ENCODE data around the gene LPCAT2.
A peak's percentile ranks its signal among the peaks of the same experiment; 100 is the strongest.

Gene LPCAT2

DNA sequence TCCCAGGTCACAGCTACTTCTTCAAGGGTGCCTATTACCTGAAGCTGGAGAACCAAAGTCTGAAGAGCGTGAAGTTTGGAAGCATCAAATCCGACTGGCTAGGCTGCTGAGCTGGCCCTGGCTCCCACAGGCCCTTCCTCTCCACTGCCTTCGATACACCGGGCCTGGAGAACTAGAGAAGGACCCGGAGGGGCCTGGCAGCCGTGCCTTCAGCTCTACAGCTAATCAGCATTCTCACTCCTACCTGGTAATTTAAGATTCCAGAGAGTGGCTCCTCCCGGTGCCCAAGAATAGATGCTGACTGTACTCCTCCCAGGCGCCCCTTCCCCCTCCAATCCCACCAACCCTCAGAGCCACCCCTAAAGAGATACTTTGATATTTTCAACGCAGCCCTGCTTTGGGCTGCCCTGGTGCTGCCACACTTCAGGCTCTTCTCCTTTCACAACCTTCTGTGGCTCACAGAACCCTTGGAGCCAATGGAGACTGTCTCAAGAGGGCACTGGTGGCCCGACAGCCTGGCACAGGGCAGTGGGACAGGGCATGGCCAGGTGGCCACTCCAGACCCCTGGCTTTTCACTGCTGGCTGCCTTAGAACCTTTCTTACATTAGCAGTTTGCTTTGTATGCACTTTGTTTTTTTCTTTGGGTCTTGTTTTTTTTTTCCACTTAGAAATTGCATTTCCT, 3.4 kb upstream of the LPCAT2 start:
- no peak for DNase-seq

DNA sequence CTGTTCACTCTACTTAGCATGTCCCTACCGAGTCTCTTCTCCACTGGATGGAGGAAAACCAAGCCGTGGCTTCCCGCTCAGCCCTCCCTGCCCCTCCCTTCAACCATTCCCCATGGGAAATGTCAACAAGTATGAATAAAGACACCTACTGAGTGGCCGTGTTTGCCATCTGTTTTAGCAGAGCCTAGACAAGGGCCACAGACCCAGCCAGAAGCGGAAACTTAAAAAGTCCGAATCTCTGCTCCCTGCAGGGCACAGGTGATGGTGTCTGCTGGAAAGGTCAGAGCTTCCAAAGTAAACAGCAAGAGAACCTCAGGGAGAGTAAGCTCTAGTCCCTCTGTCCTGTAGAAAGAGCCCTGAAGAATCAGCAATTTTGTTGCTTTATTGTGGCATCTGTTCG, 2.8 kb upstream of the LPCAT2 start:
- no peak for DNase-seq

DNA sequence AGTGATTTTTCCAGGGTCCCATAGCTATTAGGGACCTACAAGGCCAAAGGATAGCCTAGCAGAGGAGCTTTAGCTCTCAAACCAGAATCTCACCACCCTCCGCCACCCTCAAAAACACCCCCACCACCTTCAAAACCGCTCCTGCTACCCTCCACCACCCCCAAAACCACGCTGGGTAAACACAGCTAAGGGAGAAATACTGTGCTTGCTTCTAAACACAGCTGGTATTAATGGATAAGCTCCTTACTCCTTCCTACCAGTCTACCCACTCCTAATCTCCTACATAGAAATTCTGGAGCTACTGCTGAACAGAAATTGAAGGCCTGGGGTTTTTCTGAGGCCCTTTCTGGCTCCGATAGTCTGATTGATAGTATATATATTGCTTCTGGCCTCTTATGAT, 2.2 kb upstream of the LPCAT2 start:
- DNase-seq = no peak

DNA sequence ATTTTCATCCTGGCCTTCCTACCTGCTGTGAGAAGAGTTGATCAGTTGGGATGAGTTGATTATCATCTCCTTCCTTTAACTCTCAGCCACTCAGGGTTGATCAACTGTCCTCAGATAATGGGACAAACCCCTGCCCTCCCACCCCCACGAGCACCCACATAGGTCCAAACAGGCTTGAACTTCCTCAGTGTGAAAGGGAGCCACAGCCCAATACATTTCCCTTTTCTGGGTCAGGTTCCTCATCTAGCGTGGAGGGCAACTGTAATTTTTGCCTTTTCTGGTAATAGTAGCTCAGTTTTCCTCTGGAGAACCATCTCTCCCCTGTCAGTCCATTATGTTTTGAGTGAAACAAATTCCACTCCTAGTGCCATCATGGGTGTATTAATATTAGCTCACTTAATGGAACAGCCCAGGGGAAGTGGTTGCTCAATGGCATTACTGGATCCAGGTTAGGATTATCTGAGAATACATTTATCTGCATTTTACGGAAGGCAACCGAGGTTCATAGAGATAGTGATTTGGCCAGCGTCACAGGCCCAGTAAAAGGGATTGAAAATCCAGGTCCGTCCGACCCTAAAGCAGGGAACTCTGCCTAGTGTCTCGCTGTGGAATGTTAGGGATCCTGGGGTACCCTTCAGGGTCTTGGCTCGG, 476 bp upstream of the LPCAT2 start:
- no peak for DNase-seq

DNA sequence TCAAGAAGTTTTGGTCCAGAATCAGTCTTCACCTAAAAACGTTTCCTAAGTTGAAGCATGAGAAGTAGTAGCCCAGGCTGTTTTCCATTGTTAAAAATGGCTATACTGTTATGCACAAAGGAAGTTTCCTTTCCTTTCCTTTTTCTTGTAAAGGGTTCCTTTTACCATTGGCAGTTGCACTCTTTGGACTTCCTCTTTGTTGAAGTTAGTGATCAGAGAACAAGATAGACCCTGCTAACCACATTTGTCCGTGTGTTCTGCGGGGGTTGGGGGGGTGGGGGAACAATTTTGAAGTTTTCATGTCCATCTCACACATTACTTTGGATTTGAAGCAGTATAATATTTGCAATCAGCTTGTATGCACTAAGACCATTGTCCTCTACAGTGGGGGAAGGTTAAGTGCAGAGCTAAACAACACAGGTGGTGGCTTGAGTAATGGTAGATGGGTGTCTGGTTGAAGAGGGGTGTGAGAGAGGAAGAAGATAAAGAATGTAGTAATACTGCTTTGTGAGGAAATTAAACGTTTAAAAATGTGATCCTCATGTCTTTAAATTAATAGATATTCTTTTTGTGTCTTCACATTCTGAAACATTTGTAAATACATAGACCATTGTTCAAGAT, 1.4 kb downstream of the LPCAT2 start:
- DNase-seq = no peak

DNA sequence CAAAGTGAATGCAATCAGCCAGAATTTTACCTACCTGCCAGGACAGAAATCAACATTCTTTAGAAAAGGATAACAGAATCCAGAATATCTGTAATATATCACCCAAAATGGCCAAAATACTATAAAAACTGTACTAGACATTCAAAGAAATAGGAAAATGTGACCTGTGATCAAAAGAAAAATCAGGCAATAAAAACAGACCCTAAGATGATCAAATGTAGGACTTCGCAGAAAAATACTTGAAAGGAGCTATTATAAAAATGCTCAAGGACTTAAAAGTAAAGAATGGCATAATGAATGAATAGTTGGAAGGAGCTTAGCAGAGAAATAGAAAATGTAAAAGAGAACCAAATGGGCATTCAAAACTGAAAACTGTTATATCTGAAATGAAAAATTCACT, 4.1 kb downstream of the LPCAT2 start:
- DNase-seq = no peak

DNA sequence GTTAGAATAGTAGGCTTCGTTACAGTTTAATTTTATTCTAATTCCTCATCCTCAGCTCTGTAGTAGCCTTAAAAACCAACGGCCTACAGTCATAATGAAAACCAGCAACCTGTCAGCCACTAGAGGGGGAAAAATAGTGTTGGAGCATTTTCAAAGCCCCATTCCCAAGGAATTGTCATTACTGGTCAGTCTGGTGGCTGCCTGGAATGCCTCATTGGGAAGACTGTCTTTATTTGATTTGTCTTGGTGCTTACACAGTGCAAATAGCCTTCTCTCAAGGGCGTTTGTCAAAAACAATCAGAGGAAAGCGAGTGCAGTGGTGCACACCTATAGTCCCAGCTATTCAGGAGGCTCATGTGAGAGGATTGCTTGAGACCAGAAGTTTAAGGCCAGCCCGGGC, 4.7 kb downstream of the LPCAT2 start:
- no peak for DNase-seq

DNA sequence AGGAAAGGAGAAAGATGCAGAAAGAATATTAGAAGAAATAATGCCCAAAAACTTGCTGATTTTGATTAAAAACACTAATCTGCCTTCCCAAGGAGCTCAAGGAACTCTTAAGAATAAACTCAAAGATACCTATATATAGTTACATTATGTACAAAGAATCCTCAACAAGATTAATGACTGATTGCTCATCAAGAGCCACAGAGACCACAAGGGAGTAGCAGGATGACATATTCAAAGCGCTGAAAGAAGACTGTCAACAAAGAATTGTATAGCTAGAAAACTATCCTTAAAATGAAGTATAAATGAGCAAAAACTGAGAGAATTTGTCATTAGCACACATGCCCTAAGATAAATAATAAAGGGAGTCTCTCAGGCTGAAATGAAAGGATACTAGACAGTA, 6.2 kb downstream of the LPCAT2 start:
- DNase-seq = no peak

DNA sequence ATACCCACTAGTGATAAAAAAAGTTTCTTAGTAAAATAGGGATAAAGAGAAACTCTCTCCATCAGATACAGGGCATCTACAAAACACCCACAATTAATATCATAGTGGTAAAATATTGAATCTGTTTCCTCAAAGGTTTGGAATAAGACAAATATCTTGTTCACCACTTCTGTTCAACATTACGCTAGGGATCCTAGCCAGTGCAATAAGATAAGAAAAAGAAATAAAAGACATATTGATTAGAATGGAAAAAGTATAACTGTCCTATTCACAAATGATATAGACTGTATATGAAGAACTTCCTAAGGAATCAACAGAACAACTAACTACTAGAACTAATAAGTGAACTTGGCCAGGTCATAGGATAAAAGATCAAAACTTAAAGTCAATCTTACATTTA, 12.9 kb downstream of the LPCAT2 start:
- DNase-seq = no peak

DNA sequence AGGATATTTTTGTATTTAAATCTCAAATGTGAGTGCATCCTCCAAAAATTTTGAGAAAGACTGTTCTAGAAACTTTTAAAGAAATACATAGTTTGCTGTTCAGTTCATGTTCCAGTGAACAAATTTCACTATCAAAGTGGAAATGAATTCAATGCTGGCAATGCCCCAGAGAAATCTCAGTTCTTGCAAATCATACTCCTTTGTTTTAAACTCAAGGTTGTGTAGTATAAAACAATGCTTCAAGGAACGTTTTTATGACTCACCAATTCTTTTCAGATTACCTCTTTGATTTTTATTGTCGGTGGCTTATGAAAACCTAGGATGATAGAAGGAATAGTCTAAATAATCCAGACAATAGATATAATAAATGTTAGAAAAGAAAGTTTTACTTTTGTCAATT, 17.6 kb downstream of the LPCAT2 start:
- DNase-seq = no peak

DNA sequence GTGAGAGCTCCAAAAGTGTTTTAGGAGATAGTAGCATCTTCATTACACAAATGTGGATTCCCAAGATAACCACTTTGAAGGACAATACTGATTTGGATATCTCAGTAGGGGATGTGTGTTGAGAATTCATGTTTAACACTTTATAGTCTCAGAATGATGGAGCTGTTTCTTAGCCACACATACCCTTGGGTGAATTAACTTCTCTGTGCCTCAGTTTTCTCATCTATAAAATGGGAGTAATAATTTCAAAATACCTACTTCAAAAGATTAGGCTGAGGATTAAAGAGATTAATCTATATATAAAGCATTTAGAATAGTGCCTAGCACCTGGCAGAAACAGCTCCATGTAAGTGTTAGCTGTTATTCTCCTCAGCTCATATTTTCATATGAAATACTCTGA, 19.0 kb downstream of the LPCAT2 start:
- DNase-seq = no peak

DNA sequence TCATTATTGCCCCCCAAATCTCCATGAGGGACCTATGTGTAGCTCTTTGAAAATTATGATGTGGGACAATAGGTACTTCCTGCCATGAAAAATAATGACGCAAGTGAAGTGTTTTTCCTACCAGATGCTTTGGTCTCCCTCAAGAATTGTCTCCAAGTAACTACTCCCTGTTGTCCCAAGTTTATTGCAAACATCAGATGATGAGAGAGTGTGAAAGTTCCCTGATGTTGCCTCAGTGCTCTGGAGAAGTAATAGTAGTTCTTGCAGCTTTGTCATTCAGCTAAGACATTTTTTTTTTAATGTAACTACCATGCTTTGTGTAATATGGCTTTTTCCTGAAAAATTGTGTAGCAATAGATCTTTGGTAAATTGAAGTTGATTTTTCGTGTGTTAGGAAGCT, 20.1 kb downstream of the LPCAT2 start:
- no peak for DNase-seq

DNA sequence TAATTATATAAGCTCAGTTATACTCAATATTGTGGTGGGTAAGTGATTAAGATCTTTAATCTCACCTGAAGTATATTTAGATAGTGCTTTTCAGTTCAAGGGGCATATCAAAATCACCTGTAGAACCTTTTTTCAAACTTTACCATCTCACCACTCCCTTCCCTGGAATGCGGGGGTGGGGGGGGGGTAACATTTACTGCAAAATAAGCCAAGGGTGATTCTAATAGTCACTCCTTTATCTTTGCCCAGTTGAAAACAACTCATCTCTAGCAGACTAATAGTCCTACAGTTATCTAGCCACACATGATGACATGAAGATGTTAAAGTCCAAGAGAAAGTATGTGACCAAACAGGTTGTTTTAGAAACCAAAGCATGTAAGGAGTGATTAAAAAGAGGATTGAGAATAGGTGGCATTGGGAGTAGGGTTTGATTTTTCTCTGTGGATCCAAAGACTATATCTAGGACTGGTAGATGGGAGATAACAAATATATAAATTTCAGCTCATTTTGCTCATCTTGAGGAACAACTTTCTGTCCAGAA, 21.5 kb downstream of the LPCAT2 start:
- no peak for DNase-seq

DNA sequence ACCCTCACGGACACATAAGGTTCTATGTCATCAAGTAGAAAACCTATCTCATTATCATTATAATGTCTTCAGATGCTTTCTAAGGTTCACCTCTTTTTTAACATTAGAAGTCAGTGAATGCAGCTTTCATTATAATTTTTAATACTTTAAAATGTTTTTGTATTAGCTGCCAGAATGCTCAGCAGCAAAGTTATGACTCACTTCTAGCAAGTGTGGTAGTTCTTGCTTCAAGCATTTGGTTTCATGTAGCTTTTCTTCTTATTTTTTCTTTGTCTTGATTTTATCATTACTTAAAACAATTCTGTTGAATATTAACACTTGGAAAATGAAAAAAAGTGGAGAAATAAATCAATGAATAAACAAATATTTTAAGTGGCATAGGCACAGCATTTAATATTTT, 23.4 kb downstream of the LPCAT2 start:
- peak in 1 of 5 experiments; percentile 8 for DNase-seq

DNA sequence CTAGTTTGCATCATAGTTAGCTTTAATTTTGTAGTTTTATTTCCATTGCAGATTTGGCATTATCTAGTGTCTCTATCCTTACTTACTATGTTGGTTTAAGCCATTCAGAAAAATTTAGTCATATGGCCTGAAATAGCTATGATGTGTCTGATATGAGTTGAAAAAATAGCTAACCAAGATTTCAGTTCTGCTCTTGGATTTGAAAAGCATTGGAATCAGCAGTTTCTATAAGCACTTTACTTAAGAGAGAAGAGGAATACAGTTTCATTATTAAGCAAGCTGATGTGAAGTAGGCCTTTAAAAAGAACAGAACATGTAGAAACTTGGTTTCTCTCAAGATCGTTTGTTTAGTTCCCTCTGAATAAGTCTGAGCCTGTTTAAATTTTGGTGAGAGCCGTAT, 25.9 kb downstream of the LPCAT2 start:
- no peak for DNase-seq

DNA sequence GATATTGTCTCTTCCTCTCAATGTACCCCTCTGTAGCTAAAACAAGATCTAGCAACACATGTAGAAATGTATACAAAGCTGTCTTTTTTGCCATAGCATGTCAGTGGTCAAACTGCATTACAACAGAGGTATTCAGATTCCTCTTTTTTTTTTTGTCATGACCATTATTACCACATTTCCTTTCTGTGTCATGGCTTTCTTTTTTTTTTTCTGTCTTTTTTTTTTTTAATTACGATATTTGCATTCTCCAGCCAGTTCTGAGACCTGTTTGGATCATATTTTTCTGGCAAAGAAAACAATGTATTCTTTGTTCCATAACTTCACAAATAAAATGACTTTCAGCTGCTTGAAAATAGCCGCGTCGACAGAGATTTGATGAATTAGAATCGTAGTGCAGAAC, 30.2 kb downstream of the LPCAT2 start:
- no peak for DNase-seq

DNA sequence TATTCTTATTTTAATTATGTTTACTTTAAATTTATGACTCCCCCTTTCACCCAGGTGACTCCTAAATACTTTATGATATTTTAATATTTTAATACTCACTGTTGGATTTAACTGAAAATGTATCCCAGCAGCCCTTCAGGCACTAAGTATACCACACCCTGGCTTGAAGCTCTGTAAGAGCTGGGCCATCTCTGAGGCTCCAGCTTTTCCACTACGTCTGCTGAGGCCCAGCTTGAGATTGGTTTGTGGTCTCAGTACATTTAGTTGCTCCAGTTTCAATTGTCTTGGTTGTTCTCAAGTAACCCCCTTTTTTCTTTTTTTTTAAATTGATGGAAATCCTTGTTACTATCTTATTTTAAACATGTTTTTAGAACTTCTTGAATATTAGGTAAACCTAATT, 30.6 kb downstream of the LPCAT2 start:
- DNase-seq = no peak

DNA sequence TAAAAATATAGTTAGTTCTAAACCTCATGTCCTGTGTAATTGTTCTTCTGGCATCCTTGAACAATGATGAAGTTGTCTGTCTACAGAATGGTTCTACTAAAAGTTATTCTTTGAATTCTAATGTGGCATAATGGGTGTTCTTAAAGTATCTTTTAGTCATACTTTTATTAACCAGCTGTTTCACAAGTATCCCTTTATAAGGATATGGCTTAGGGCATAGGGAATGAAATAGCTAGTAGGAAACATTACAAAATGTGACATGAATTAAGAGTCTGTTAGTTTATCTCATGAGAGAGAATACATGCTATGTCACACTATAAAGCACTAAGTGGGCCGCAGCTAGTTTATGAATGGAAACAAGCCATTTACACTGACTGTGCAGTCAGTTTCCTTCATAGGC, 31.3 kb downstream of the LPCAT2 start:
- DNase-seq = no peak

DNA sequence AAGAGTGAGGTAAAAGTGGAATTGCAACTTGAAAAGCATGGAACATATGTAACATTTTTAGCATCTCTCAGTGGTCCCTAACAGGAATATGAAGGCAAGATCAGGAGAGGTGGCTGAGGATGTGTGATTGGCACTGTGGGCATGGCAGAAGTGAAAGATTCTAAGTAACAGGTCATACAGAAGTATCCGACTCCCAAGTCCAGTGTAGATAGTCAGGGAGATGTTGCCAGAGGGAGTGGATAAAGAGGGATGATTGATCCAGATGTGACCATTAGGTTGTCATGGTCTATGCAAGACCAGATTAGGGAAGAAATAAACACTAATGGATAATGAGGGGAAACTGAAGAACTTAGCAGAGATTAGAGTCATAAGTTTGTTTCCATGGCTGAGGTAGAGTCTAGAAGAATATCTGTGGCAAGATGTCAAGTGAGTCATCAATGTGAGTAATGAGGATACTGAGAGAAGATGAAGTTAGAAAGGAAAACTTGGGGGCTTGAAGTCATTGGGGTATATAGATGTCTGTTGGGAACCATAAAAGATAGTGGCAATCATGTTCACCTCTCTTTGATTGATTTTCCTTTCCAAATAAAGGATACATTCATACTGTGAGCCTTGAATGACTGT, 33.7 kb downstream of the LPCAT2 start:
- DNase-seq = peak in 1 of 5 experiments; percentile 3

DNA sequence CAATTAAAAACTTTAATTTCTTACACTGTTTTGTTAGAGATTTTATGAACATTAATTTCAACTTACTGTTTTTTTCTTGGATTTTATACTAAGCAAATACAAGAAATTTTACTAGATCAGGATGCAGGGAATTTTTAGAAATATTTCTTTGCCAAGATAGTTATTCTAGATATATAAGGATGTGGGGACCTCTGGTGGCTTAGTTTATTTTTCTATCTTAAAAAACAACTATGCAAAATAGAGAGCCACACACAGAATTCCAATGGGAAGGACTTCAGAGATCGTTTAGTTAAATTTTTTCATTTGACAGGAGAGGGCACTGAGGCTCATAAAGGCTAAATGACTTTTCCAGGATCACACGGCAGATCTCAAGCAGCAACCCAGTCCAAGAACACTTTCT, 34.6 kb downstream of the LPCAT2 start:
- DNase-seq = no peak

DNA sequence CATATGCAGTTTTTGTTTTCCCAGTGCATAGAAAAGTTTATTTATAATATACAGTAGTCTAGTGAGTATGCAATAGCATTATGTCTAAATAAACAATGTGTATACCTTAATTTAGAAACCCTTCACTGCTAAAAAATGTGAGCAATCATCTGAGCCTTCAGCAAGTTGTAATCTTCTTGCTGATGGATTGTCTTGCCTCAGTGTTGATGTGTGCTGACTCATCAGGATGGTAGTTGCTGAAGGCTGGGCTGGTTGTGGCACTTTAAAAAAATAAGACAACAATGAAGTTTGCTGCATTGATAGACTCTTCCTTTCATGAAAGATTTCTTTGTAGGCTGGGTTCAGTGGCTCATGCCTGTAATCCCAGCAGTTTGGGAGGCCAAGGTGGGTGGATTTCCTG, 43.7 kb downstream of the LPCAT2 start:
- DNase-seq = no peak

DNA sequence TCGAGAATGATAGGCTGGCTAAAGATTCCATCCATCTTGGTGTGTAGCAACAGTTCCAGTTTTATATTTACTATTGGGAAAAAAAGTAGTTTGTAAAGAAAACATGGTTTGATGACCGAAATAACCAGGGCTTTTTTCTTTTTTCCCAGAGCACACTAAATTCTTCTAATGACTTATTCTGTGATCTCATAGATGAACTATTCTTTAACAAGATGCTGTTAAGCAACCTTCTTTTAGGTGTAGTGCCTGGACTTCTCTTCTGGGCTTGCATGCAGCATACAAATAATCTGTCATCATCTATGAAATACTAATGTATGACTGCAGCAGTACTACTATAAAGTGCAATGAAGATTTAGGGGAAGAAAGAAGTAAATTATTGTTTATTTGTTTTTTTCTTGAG, 46.6 kb downstream of the LPCAT2 start:
- no peak for DNase-seq

DNA sequence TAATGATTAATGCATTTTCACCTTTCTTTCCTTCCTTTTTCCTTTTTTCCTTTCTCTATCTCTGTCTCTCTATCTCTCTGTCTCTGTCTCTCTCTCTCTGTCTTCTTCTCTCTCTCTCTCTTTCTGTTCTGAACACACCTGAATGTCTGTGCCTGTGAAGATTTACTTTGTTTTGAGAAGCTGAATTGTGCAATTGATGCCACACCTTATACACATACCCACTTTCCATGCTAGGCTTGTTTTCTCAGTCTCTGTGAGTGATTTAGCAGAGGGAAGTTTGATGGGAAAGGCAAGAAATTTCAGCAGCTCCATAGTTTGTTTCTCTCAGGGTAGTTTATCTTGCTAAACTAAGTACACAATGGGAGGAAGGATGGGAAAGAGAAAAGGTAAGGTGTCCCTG, 48.3 kb downstream of the LPCAT2 start:
- no peak for DNase-seq

DNA sequence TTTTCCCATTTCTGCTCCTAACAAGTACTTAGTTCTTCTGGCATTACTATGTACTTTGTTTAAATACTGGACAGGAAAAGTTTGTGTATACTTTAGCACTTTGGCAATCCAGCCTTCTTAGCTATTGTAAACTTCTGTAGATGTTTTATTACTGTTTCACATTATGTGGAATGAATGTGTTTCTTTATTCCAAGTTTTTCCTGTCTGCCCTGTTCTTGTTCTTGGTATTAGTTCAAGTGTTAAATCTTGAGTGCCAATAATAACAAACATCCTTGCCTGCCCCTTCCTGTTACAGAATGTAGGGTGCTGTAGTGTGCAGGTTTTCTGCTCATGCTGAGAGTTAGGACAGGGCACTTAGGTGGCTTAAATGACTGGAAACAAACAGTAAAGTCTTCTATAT, 50.4 kb downstream of the LPCAT2 start:
- DNase-seq = no peak
